ENCODE measurements around the gene SLC22A23.

Gene SLC22A23

DNA sequence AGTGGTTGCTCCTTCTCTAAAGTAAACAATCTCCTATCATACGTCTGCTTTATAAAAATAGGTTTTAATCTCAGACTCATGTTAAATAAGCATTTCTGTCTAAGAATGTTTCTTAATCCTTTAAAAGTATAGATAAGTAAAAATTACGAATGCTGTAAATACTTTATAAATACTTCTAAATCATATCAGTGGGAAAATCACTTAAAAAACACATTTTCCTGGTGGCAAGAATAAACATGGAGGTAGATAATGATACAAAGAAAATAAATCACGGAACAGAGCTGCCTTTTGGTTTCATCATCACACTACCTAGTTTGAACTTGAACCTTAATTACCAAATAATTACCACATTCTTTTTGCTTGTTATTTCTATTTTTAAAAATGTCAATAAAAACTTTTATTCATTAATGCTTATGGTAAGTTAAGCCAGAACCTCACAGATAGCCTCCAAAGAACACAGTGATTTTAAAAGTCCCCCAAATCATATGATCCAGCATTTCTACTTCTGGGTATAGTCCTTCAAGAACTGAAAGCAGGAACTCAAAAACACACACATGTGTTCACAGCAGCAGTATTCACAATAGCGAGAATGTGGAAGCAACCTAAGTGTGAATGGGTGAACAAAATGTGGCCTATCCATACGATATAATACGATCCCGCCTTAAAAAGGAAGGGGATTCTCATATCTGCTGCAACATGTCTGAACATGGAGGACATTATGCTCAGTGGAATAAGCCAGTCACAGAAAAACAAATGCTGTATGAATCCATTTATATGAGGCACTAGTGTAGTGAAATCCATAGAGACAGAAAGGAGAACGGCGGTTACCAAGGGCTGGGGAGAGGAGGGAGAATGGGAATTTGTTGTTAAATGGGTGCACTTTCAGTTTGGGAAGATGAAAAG is 72.4 kb downstream of the SLC22A23 start:
- H3K27ac ChIP-seq = peak overlapping the region; percentile 90
- TF ChIP-seq, protein P1, sequence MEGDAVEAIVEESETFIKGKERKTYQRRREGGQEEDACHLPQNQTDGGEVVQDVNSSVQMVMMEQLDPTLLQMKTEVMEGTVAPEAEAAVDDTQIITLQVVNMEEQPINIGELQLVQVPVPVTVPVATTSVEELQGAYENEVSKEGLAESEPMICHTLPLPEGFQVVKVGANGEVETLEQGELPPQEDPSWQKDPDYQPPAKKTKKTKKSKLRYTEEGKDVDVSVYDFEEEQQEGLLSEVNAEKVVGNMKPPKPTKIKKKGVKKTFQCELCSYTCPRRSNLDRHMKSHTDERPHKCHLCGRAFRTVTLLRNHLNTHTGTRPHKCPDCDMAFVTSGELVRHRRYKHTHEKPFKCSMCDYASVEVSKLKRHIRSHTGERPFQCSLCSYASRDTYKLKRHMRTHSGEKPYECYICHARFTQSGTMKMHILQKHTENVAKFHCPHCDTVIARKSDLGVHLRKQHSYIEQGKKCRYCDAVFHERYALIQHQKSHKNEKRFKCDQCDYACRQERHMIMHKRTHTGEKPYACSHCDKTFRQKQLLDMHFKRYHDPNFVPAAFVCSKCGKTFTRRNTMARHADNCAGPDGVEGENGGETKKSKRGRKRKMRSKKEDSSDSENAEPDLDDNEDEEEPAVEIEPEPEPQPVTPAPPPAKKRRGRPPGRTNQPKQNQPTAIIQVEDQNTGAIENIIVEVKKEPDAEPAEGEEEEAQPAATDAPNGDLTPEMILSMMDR (conservative IDR thresholded peaks at IDR 0.05) = no peak

DNA sequence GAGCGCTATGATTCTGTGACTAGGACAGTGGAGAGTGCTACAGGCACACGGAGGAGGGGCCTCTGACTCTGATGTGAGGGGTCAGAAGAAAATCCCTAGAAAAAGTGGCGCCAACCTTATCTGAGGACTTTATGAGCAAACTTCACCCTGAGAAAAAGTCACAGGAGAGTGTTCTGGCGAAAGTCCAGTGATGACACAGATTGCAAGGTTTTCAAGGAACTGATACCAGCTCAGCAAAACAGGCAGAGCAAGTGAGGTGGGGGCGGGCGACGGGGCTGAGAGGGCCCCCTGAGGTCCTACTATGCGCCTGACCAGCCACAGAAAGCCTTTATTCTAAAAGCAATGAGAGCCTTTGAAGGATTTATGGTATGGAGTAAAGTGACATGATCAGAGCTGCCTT is 73.3 kb downstream of the SLC22A23 start:
- peak overlapping the region; percentile 90 for H3K27ac ChIP-seq
- TF ChIP-seq, protein P1 (conservative IDR thresholded peaks at IDR 0.05) = no peak

DNA sequence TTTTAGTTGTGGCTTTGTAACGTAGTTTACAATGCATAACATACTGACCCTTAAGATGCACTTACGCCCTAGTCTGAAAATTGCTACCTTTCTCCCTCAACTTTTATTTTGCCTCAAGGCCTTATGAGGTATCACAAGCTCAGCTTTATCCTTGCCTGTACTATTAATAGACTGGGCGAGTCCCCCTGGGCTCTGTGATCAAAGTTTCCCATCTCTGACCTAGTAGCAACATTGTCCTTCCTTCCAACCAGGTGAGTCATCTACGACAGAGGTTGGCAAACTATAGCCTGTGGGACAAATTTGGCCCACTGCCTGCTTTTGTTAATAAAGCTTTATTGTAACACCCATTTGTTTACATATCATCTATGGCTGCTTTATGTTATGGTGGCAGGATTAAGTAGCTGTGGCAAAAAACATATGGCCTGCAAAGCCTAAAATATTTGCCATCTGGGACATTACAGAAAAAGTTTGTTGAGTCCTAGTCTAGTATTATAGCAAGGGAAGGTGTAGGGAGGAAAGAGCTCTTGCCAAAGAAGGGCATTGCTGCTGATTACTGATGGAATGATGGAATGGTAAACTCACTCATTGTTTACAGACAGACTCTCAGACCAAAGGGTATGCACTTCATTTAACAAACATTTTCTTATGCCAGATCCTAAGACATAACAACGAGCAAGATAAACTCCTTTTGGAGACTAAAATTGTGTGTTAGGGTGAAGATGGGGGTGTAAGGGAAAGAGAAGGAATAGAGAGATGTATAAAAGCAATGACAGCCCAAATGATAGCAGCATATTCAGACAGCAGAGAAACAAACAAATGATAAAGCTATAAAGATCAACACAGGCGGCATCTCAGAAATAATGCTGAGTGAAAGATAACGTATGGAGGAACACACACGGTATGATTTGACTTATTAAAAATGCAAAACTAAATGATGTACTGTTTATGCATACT is 74.2 kb downstream of the SLC22A23 start:
- peak overlapping the region; percentile 90 for H3K27ac ChIP-seq
- TF ChIP-seq, protein P1 (conservative IDR thresholded peaks at IDR 0.05) = no peak

DNA sequence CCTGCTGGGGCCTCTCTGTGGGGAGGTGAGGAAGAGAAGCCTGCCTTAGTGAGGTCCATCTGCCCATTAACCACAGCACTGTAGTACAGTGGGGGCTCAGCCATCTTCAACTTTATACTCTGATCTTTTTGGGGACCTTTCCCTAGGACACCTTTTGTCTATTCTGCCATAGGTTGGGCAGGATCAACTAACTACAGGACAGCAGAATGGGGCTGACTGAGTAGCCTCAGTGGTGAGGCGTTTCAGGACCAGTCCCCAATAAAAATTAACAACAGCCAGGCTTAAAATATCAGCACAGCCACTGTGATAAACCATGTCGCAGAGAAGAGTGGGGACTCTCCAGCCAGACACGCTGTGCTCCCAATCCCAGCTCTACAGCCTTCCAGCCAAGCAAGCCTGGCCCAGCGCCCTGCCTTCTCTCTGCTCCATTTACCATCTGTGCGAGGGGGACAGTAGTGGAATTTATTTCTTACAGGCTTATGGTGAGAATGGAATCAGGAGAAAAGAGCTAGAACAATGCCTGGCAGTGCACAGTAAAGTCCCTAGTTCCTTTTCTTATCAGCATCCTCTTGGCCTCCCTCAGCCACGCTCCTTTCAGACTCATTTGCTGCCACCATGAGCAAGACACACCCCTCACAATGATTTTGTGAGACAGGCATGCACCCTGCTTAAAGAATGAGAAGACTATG is 75.5 kb downstream of the SLC22A23 start:
- TF ChIP-seq, protein P1 (conservative IDR thresholded peaks at IDR 0.05) = no peak
- H3K27ac ChIP-seq = peak overlapping the region; percentile 90

DNA sequence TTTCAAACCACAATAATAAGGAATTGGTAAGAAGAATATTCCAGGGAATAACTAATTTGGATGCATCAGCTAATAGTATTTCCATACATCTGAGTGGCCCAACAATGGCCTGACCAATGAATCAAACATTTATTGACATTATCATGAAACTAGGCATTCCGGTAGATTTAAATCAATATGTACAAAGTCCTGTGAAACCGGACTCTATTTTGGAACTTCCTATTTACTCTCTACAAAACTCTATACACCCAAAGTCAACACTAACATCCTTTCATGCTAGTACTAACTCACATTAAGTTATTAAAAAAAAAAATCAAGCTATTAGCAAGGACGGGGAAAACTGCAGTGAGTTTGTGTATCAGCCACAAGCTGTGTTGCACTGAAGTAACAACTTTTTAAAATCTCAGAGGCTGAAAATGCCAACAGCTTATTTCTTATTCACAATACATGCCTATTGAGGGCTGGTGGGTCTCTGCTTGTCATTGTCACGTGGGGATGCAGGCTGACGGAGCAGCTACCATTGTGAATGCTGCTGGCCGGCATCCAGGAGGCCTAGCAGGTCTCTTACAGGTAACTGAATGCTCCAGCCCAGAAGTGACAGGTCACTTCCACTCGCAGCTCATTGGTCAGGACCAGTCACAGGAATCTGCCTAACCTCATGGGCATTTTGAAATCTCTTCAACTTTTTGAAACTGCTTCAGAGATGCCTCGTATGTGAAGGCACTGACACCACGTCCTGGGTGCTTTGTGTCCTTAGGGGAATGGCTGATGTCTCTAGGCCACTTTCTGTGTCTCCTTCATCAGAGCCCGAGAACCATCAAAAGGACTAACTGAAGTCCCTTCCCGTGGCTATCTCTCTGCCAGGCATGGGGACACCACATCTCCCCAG is 76.3 kb downstream of the SLC22A23 start:
- TF ChIP-seq, protein P1 (conservative IDR thresholded peaks at IDR 0.05) = no peak

DNA sequence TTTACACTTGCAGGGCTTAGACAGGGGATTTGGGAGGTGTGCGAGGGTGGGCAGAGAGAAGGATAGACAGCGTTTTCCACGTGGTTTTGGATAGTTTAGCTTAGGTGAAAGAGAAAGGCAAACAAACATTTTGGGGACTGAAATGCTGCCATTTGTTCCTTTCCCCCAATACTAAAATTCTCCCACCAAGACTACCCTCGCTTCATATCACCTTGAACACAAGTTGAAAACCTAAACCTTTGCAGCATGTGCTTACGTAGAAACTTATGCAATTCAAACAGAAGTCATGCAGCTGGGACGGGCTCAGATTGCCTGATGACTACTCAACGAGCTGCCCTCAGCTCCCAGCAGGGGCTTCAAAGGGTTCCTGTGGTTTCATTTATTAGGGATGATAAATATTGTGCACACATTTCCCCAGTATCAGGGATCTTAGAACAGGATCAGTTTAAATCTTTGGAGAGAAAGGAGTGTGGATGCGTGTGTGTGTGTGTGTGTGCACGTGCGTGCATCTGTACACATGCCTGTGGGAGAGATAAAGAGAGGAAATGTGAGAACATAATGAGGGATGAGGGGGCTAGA is 77.3 kb downstream of the SLC22A23 start:
- peak overlapping the region; percentile 90 for H3K27ac ChIP-seq
- TF ChIP-seq, protein P1 (conservative IDR thresholded peaks at IDR 0.05) = no peak

More for the DNA sequence above, 76.3 kb downstream of the SLC22A23 start:
- peak overlapping the region; percentile 90 for H3K27ac ChIP-seq

DNA sequence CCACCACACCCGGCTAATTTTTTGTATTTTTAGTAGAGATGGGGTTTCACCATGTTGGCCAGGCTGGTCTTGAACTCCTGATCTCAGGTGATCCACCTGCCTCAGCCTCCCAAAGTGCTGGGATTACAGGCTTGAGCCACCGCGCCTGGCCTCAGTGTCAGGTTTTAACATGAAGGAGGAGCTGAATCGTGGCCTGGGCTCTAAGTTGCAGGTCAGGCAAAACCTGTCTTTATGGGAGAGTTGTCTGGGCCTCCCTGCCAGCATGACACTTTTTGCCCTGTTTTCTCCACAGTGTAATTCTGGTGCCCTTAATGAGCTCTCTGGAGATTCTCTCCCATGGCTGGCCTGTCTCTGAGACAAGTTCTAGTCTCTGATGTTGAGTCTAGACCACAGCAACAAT is 78.0 kb downstream of the SLC22A23 start:
- H3K27ac ChIP-seq = peak overlapping the region; percentile 90

DNA sequence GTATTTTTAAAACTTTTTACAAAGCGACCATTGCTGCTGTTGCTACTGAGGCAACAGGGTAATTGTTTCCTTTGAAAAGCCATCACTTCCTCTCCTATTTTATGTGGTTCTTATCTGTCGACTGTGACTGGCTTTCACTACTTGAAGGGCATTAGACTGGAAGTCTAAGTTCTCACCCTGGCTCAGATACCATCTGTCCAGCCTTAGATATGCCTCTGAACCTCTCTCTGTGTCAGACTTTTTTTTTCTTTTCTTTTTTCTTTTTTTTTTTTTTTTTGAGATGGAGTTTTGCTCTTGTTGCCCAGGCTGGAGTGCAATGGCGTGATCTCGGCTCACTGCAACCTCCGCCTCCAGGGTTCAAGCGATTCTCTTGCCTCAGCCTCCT is 78.5 kb downstream of the SLC22A23 start:
- peak overlapping the region; percentile 90 for H3K27ac ChIP-seq
